Liver (tissue), 9 donors: ENCODE data around the gene ADGRV1. TPM values are rescaled to one million over a fixed set of nuclear protein-coding genes. Genes with fewer than 3 reads are reported as not detected.

Experiments
- DNase-seq: peaks from one replicate; pipeline ENCODE4 v3.0.0-alpha.2; 2017; ENCODE audit warnings: low spot score
- H3K27ac ChIP-seq, 2 donors: one replicate each; pipeline ENCODE4 v1.7.0; 2013; ENCODE audit warnings: inconsistent platforms in 2 of 2, low read length in 2 of 2, control low read depth in 1 of 2, low read depth in 1 of 2, mild to moderate bottlenecking in 1 of 2
- H3K27me3 ChIP-seq, 4 donors: one replicate each; pipeline versions ENCODE4 v1.6.1 to v1.7.0; 2013; ENCODE audit warnings: low read length in 3 of 4, inconsistent platforms in 1 of 4, mild to moderate bottlenecking in 1 of 4, moderate library complexity in 1 of 4; ENCODE audit not compliant: control insufficient read depth in 4 of 4, insufficient read depth in 4 of 4
- H3K36me3 ChIP-seq, 4 donors: one replicate each; pipeline versions ENCODE4 v1.6.1 to v1.7.0; 2013; ENCODE audit warnings: low read length in 3 of 4, mild to moderate bottlenecking in 3 of 4, low read depth in 1 of 4, moderate library complexity in 1 of 4; ENCODE audit not compliant: control insufficient read depth in 4 of 4, insufficient read depth in 3 of 4
- H3K4me1 ChIP-seq, 4 donors: one replicate each; pipeline versions ENCODE4 v1.6.1 to v1.7.0; 2013; ENCODE audit warnings: low read length in 3 of 4, mild to moderate bottlenecking in 3 of 4, moderate library complexity in 1 of 4; ENCODE audit not compliant: control insufficient read depth in 4 of 4, insufficient read depth in 4 of 4
- H3K4me3 ChIP-seq, 3 donors: one replicate each; pipeline versions ENCODE4 v1.6.1 to v1.7.0; 2013; ENCODE audit warnings: low read length in 3 of 3, control low read depth in 1 of 3, low read depth in 1 of 3, mild to moderate bottlenecking in 1 of 3
- H3K9ac ChIP-seq, 2 donors: one replicate each; pipeline ENCODE4 v1.7.0; 2013; ENCODE audit warnings: low read length in 2 of 2, mild to moderate bottlenecking in 2 of 2, moderate library complexity in 2 of 2, control low read depth in 1 of 2, low read depth in 1 of 2
- H3K9me3 ChIP-seq, 4 donors: one replicate each; pipeline versions ENCODE4 v1.6.1 to v1.7.0; 2013; ENCODE audit warnings: low read length in 3 of 4; ENCODE audit not compliant: control insufficient read depth in 4 of 4
- EGR1 ChIP-seq, 2 donors: IDR thresholded peaks; 2 replicates each; pipeline ENCODE4 v1.6.1; 2016 to 2018; ENCODE audit warnings: antibody characterized with exemption in 2 of 2, low read depth in 2 of 2
- FOXA1 ChIP-seq: IDR thresholded peaks from 2 replicates; pipeline ENCODE4 v1.6.1; 2016; ENCODE audit warnings: antibody characterized with exemption
- FOXA2 ChIP-seq: IDR thresholded peaks from 2 replicates; pipeline ENCODE4 v1.6.1; 2016; ENCODE audit warnings: antibody characterized with exemption
- HNF4A ChIP-seq, 2 donors: conservative IDR thresholded peaks; 2 replicates each; pipeline ENCODE4 v1.6.1; 2016; ENCODE audit warnings: antibody characterized with exemption in 2 of 2, mild to moderate bottlenecking in 2 of 2
- HNF4G ChIP-seq: IDR thresholded peaks from 2 replicates; pipeline ENCODE4 v1.6.1; 2016; ENCODE audit warnings: antibody characterized with exemption
- JUND ChIP-seq, 2 donors: IDR thresholded peaks; 2 replicates each; pipeline ENCODE4 v1.6.1; 2016; ENCODE audit warnings: antibody characterized with exemption in 2 of 2
- MAX ChIP-seq: IDR thresholded peaks from 2 replicates; pipeline ENCODE4 v1.6.1; 2016; ENCODE audit warnings: antibody characterized with exemption
- NR2F2 ChIP-seq: IDR thresholded peaks from 2 replicates; pipeline ENCODE4 v1.6.1; 2016; ENCODE audit warnings: antibody characterized with exemption
- RAD21 ChIP-seq, 2 donors: IDR thresholded peaks; 2 replicates each; pipeline ENCODE4 v1.6.1; 2016; ENCODE audit warnings: antibody characterized with exemption in 2 of 2, mild to moderate bottlenecking in 2 of 2
- REST ChIP-seq: IDR thresholded peaks from 2 replicates; pipeline ENCODE4 v1.6.1; 2016; ENCODE audit warnings: antibody characterized with exemption, mild to moderate bottlenecking
- RXRA ChIP-seq, 2 donors: IDR thresholded peaks; 2 replicates each; pipeline ENCODE4 v1.6.1; 2017 to 2018; ENCODE audit warnings: antibody characterized with exemption in 2 of 2, mild to moderate bottlenecking in 1 of 2
- SP1 ChIP-seq: IDR thresholded peaks from 2 replicates; pipeline ENCODE4 v1.6.1; 2018; ENCODE audit warnings: antibody characterized with exemption, mild to moderate bottlenecking
- TAF1 ChIP-seq: conservative IDR thresholded peaks from 2 replicates; pipeline ENCODE4 v1.6.1; 2016; ENCODE audit warnings: antibody characterized with exemption, mild to moderate bottlenecking
- YY1 ChIP-seq: IDR thresholded peaks from 2 replicates; pipeline ENCODE4 v1.6.1; 2016; ENCODE audit warnings: antibody characterized with exemption, mild to moderate bottlenecking
- WGBS: extraction: QIAGEN DNeasy Blood & Tissue Kit; methylation state at CpG from one replicate; pipeline ENCODE4 v1.1.7; 2013; 5-methylcytosine and 5-hydroxymethylcytosine counted together
- polyA plus RNA-seq, 2 donors: library from polyadenylated mRNA; stranded (reverse) in 1 of 2; unstranded in 1 of 2; fragments of 200-250 nt in 1 of 2; fragments of >200 nt in 1 of 2; fragmentation: Nextera tagmentation in 1 of 2; extraction: Ambion mirVana in 1 of 2; gene quantifications; one replicate each; pipeline versions ENCODE4 v1.2.1 to v1.2.3, GENCODE V29; 2013 to 2015
- total RNA-seq, 2 donors: library from RNA; depleted of rRNA; stranded (reverse); fragments of >200 nt; gene quantifications; one replicate each; pipeline ENCODE4 v1.2.3, GENCODE V29; 2014
- TF ChIP-seq, protein P1 (sequence below): IDR thresholded peaks from 2 replicates; pipeline ENCODE4 v1.6.1; 2016; ENCODE audit warnings: antibody characterized with exemption
- TF ChIP-seq, protein P2 (sequence below): fragments of 150-350 bp; IDR thresholded peaks from 2 replicates; pipeline ENCODE4 v1.5.1; 2017; ENCODE audit warnings: improper control_type of control experiment, low read depth, low read length; ENCODE audit not compliant: missing input control
- donor health status: healthy.
- donor health status: healthy.
- donor health status: healthy.
- donor health status: healthy.
- donor health status: healthy.

The ADGRV1 gene
- total and polyA plus RNA-seq, 4 donors = 5.1 to 15.5 (median 9.6) TPM

DNA sequence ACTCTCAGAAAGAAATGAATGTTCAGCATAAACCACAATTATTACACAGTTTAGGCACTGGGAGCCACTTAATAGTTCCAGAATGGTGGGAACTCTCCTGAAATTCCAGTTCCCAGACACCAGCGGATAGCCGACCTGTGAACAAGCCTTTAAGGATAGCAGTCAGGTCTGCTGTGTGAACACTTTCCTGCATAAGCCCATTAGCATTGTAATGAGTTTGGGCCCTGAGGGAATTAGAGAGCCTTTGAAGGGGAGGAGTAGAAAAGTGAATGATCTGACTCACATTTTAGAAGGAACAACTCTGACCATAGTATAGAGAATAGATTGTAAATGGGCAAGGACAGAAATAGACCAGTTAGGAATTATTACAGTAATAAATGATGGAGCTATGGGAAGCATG, 189.1 kb downstream of the ADGRV1 start:
- Histone ChIP-seq H3K9me3 (peaks cover 0 to 11% (median 4%) of the 10 kb centered on the region in 4 donors), H3K9ac (no peak overlapping the region), H3K4me3 (no peak overlapping the region), H3K27me3 (peaks cover 0 to 2% (median 0%) of the 10 kb centered on the region in 4 donors), H3K36me3 (no peaks in the 10 kb centered on the region), H3K4me1 (no peaks in the 10 kb centered on the region), H3K27ac (no peak overlapping the region)
- no peak for DNase-seq
- WGBS = 88% methylated on average over 2 of the region's 2 CpGs
- TF ChIP-seq HNF4A (conservative IDR thresholded peaks at IDR 0.05) (no peak), HNF4G (no peak), TAF1 (no peak), JUND (IDR thresholded peaks at IDR 0.05) (no peak), EGR1 (IDR thresholded peaks at IDR 0.05; ENCODE audit: low read depth in 2 of 2) (no peak), MAX (no peak), REST (no peak), NR2F2 (no peak)
- TF ChIP-seq, protein P1, sequence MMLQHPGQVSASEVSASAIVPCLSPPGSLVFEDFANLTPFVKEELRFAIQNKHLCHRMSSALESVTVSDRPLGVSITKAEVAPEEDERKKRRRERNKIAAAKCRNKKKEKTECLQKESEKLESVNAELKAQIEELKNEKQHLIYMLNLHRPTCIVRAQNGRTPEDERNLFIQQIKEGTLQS = no peak

DNA sequence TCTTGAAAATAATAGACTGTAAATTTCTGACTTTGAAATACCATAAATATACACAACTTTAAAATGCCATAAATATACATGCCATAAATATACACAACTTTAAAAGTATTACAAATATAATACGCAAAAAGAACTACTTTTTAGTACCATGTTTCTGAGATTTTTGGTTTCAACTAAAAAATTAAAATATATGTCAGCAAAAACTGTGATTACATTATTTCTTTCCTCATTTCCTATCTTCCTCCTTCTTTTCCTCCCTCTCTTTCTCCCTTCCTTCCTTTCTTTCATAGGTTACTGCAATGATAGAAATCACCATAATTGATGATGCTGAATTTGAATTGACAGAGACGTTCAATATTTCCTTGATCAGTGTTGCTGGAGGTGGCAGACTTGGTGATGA, 200.5 kb downstream of the ADGRV1 start:
- TF ChIP-seq RAD21 (IDR thresholded peaks at IDR 0.05) = no peak
- TF ChIP-seq HNF4G = no peak
- TF ChIP-seq JUND (IDR thresholded peaks at IDR 0.05) = no peak
- Histone ChIP-seq H3K4me3 (no peak overlapping the region), H3K36me3 (no peaks in the 10 kb centered on the region), H3K27ac (no peak overlapping the region), H3K4me1 (no peaks in the 10 kb centered on the region), H3K9ac (no peak overlapping the region), H3K9me3 (no peaks in the 10 kb centered on the region), H3K27me3 (no peaks in the 10 kb centered on the region)
- WGBS = 79% methylated on average over 2 of the region's 2 CpGs
- DNase-seq = no peak

GRCh38 chr5:90767710-90768109, 209.1 kb downstream of the ADGRV1 start:
- Histone ChIP-seq H3K4me1 (no peaks in the 10 kb centered on the region), H3K9ac (no peak overlapping the region), H3K27ac (no peak overlapping the region), H3K9me3 (no peaks in the 10 kb centered on the region), H3K27me3 (peaks cover 0 to 3% (median 1%) of the 10 kb centered on the region in 4 donors), H3K4me3 (no peak overlapping the region), H3K36me3 (no peaks in the 10 kb centered on the region)
- TF ChIP-seq FOXA1 (no peak), NR2F2 (no peak), EGR1 (IDR thresholded peaks at IDR 0.05; ENCODE audit: low read depth in 2 of 2) (no peak), JUND (IDR thresholded peaks at IDR 0.05) (no peak), YY1 (no peak), HNF4A (conservative IDR thresholded peaks at IDR 0.05) (no peak), FOXA2 (no peak), MAX (no peak), REST (no peak), SP1 (no peak), RAD21 (IDR thresholded peaks at IDR 0.05) (no peak), HNF4G (no peak), RXRA (IDR thresholded peaks at IDR 0.05) (no peak), TAF1 (no peak)
- TF ChIP-seq, protein P1 = no peak
- TF ChIP-seq, protein P2, sequence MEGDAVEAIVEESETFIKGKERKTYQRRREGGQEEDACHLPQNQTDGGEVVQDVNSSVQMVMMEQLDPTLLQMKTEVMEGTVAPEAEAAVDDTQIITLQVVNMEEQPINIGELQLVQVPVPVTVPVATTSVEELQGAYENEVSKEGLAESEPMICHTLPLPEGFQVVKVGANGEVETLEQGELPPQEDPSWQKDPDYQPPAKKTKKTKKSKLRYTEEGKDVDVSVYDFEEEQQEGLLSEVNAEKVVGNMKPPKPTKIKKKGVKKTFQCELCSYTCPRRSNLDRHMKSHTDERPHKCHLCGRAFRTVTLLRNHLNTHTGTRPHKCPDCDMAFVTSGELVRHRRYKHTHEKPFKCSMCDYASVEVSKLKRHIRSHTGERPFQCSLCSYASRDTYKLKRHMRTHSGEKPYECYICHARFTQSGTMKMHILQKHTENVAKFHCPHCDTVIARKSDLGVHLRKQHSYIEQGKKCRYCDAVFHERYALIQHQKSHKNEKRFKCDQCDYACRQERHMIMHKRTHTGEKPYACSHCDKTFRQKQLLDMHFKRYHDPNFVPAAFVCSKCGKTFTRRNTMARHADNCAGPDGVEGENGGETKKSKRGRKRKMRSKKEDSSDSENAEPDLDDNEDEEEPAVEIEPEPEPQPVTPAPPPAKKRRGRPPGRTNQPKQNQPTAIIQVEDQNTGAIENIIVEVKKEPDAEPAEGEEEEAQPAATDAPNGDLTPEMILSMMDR = no peak
- no peak for DNase-seq
- 90% methylated on average over 3 of the region's 3 CpGs for WGBS
